Type B pancreatic cell (in vitro differentiated cells): ENCODE data around the gene HRH1. TPM values are rescaled to one million over a fixed set of nuclear protein-coding genes. Genes with fewer than 3 reads are reported as not detected.

Experiments used
- DNase-seq: peaks from one replicate; pipeline ENCODE4 v3.0.0; 2021; ENCODE audit warnings: mixed read lengths; ENCODE audit not compliant: unreplicated experiment; ENCODE audit errors: extremely low spot score
- H3K27ac Mint-ChIP-seq: 2 replicates; pipeline ENCODE4 v1.8.0; 2021; ENCODE audit warnings: mild to moderate bottlenecking, mixed read lengths
- H3K27me3 Mint-ChIP-seq: 2 replicates; pipeline ENCODE4 v1.8.0; 2021; ENCODE audit warnings: mixed read lengths
- H3K36me3 Mint-ChIP-seq: 2 replicates; pipeline ENCODE4 v1.8.0; 2021; ENCODE audit warnings: mixed read lengths
- H3K4me1 Mint-ChIP-seq: one replicate; pipeline ENCODE4 v1.8.0; 2021; ENCODE audit warnings: mixed read lengths; ENCODE audit not compliant: unreplicated experiment
- H3K4me3 Mint-ChIP-seq: 2 replicates; pipeline ENCODE4 v1.8.0; 2021; ENCODE audit warnings: mild to moderate bottlenecking, mixed read lengths
- H3K9me3 Mint-ChIP-seq: 2 replicates; pipeline ENCODE4 v1.8.0; 2021; ENCODE audit warnings: mixed read lengths
- total RNA-seq: library from RNA; stranded (reverse); gene quantifications from 2 replicates; pipeline ENCODE4 v1.2.1, GENCODE V29; 2021; ENCODE audit warnings: low replicate concordance
- TF ChIP-seq, protein P1 (sequence below): fragments of 200-600 bp; sonication (generic); conservative IDR thresholded peaks from 2 replicates; pipeline ENCODE4 v1.5.0; 2021; ENCODE audit warnings: antibody characterized with exemption, mild to moderate bottlenecking

The HRH1 gene
- total RNA-seq, 1 donor from 2014 or later = 4.7 TPM

DNA sequence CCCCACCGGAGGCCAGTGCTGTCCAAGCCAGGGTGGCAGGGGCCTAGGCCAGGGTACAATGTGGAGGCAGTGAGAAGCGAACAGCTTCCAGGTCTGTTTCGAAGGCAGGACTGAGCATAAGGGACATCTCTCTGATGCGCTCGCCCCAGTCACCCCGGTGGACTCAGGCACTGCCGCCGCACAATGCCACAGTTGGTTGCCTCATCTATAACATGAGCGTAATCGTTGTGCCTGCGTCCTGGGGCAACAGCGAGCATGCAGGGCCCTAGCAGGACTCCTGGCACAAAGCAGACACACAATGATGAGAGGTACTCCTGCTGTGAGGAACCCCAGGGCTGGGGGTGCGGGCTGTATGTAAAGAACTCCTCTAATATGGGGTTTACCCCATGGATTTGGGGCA is 14.1 kb downstream of the HRH1 start:
- TF ChIP-seq, protein P1, sequence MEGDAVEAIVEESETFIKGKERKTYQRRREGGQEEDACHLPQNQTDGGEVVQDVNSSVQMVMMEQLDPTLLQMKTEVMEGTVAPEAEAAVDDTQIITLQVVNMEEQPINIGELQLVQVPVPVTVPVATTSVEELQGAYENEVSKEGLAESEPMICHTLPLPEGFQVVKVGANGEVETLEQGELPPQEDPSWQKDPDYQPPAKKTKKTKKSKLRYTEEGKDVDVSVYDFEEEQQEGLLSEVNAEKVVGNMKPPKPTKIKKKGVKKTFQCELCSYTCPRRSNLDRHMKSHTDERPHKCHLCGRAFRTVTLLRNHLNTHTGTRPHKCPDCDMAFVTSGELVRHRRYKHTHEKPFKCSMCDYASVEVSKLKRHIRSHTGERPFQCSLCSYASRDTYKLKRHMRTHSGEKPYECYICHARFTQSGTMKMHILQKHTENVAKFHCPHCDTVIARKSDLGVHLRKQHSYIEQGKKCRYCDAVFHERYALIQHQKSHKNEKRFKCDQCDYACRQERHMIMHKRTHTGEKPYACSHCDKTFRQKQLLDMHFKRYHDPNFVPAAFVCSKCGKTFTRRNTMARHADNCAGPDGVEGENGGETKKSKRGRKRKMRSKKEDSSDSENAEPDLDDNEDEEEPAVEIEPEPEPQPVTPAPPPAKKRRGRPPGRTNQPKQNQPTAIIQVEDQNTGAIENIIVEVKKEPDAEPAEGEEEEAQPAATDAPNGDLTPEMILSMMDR = no peak
- Mint-ChIP-seq H3K4me3 (no peak overlapping the region), H3K9me3 (no peaks in the 10 kb centered on the region), H3K27me3 (peaks cover 21% of the 10 kb centered on the region), H3K27ac (no peak overlapping the region), H3K4me1 (peaks cover 6% of the 10 kb centered on the region), H3K36me3 (no peaks in the 10 kb centered on the region)
- no peak for DNase-seq

DNA sequence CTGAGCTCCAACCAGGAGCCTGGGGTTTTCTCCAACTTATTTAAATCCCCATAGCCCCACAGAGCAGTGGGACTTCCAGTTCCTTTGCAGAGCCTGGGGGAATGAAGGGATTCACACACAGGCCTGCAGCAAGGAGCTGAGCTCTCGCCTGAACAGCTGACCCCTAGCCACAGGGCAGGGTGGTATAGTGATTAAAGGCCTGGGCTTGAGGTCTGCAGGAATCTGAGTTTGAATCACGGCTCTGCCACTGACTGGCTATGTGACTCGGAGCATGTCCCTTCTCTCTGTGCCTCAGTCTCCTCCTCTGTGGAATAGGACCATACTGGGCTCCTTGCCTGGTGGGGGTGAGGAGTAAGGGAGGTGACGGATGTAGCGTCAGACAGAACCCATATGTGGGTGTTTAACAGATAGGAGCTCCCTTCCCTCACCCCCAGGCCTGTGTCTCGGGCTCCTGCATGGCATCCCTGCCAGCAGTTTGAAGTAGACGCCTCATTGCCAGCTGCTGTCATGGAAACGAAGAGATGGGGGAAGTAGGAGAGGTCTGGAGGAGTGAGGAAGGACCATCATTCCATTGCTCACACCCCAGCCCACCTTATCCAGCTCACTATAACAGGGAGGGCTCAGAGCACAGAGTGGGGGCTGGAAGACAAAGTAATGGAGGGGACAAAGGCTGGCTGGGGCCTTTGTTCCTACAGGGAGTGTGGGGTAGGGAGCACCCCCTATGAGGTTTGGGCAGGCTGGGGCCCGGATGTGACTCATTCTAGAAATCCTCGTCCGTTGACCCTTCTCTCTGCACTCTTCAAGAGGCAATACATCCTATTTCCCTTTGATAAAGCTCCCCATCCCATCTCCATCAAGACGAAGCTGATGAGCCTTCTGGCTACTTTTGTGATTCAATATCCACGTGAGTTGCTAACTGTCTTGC is 14.8 kb downstream of the HRH1 start:
- TF ChIP-seq, protein P1 = no peak
- no peaks in the 10 kb centered on the region for H3K9me3 Mint-ChIP-seq
- H3K27me3 Mint-ChIP-seq = peaks cover 19% of the 10 kb centered on the region
- no peak overlapping the region for H3K27ac Mint-ChIP-seq
- peaks cover 6% of the 10 kb centered on the region for H3K4me1 Mint-ChIP-seq
- DNase-seq = no peak
- no peaks in the 10 kb centered on the region for H3K36me3 Mint-ChIP-seq
- H3K4me3 Mint-ChIP-seq = no peak overlapping the region

DNA sequence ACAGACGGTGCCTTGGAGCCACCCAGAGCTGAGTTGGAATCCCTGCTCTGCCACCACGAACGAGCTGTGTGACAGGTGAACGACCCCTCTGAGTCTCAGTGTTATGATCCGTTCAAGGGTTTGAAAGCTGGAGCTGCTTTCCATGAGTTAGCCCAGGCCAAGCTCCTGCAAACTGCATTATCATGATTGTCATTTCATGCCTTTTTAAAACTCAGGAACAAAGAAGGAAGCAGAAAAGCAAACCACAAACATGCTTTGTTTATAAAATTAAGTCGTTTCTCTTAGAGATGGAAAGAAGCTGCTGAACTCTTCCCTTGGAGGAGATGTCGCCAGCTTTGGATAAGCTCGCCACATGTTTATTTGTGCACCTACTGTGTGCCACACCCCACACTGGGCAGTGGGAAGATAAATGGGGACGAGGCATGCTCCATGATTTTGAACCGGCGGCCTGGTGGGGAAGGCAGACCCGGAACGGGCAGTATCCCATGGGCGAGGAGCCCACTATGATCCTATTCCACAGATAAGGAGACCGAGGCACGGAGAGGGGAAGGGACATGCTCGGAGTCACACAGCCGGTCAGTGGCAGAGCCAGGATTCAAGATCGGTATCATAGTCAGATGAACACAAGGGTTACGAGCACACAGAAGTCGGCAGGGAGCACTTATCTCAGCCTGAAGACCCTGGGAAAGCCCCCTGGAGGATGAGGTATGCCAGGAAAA is 15.9 kb downstream of the HRH1 start:
- Mint-ChIP-seq H3K36me3 (no peaks in the 10 kb centered on the region), H3K4me3 (no peak overlapping the region)

DNA sequence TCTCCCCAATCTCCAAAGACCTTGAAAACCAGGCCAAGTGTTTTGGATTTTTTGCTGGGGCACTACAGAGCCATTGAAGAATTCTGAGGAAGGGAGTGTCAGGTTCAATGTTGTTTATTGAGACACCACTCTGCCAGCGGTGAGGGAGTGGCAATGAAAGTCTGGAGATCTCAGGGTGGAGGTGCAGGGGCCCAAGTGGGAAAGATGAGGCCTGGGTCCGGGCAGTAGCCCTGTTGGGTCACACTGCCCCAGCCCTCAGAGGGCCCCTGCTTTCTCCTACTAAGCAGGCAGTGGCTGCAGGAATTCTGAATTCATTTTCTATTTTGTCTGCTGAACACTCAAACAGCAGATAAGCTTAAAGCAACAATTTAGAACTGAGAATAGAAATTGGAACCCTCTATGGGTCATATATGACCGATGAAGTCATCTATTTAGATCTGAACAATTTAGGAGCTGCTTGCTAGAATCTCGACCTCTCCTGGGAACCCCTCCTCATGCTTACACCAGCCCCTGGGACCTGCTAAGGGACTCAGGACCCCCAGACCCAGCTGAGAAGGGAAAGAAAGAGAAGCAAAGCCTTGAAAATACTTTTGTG is 17.9 kb downstream of the HRH1 start:
- H3K36me3 Mint-ChIP-seq = no peaks in the 10 kb centered on the region
- TF ChIP-seq, protein P1 = no peak
- H3K9me3 Mint-ChIP-seq = no peaks in the 10 kb centered on the region
- peaks cover 17% of the 10 kb centered on the region for H3K27me3 Mint-ChIP-seq
- no peak overlapping the region for H3K4me3 Mint-ChIP-seq
- peaks cover 6% of the 10 kb centered on the region for H3K4me1 Mint-ChIP-seq
- peak overlapping the region; percentile 14 for H3K27ac Mint-ChIP-seq
- no peak for DNase-seq

More for the DNA sequence above, 15.9 kb downstream of the HRH1 start:
- H3K27me3 Mint-ChIP-seq = peaks cover 17% of the 10 kb centered on the region
- no peak overlapping the region for H3K27ac Mint-ChIP-seq
- TF ChIP-seq, protein P1 = no peak
- no peak for DNase-seq
- H3K4me1 Mint-ChIP-seq = peaks cover 6% of the 10 kb centered on the region
- no peaks in the 10 kb centered on the region for H3K9me3 Mint-ChIP-seq

DNA sequence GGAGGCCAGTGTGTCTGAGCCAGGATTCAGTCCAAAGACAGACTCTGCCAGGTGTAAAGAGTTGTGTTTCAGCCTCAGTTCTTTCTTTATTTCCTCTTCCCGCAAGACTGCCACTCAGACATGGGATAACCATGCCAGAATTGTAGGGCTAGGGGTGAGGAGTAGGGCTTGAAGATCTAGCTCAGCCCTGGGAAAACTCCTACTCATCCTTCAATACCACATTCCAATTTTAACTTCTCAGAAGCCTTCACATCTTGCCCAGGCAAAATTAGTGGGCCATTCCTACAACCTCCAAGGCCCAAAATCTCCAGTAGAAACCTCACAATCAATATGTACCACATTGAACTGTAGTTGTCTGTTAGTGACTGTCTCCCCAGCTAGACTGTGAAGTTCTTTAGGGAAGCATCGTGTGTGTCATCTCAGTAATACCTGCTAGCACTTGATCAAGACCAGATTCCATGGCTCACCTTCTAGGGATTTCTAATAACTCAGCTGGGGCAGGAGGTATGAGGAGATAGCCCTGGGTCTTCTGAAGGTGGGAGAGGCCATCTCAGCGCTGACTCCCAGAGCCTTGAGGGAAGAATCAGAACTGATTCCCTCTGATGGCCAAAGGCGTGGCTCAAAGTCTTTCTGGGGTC is 19.7 kb downstream of the HRH1 start:
- H3K4me1 Mint-ChIP-seq = peaks cover 6% of the 10 kb centered on the region
- no peak for DNase-seq
- H3K27ac Mint-ChIP-seq = no peak overlapping the region
- H3K4me3 Mint-ChIP-seq = no peak overlapping the region
- H3K9me3 Mint-ChIP-seq = no peaks in the 10 kb centered on the region
- no peaks in the 10 kb centered on the region for H3K36me3 Mint-ChIP-seq
- H3K27me3 Mint-ChIP-seq = peaks cover 17% of the 10 kb centered on the region
- TF ChIP-seq, protein P1 = no peak
